Activated CD4-positive, alpha-beta memory T cell treated with anti-CD3 and anti-CD28 coated beads, Interleukin-2, amount 10 ng/mL, durations not matched to agents 7 days and 5 days (primary cell): ENCODE data around the gene SVOP. TPM values are rescaled to one million over a fixed set of nuclear protein-coding genes. Genes with fewer than 3 reads are reported as not detected.

Experiments used
- CTCF ChIA-PET: fragments of 350-600 bp; sonication (Branson Sonifier 250); formaldehyde crosslinking; loops from one replicate; lab custom pipeline; 2021; ENCODE audit warnings: antibody characterized with exemption, inconsistent platforms; lab: Charles Lee
- POLR2A ChIA-PET: fragments of 350-600 bp; sonication (Branson Sonifier 250); formaldehyde crosslinking; loops from one replicate; lab custom pipeline; 2021; ENCODE audit warnings: antibody characterized with exemption; lab: Charles Lee
- DNase-seq: peaks from one replicate; pipeline ENCODE4 v3.0.0-alpha.2; 2020
- H3K27ac Mint-ChIP-seq: one replicate; pipeline ENCODE4 v1.8.0; 2021; ENCODE audit warnings: mild to moderate bottlenecking, mixed read lengths
- H3K27me3 Mint-ChIP-seq: one replicate; pipeline ENCODE4 v1.8.0; 2021; ENCODE audit warnings: mixed read lengths
- H3K36me3 Mint-ChIP-seq: one replicate; pipeline ENCODE4 v1.8.0; 2021; ENCODE audit warnings: low read depth, mixed read lengths
- H3K4me1 Mint-ChIP-seq: one replicate; pipeline ENCODE4 v1.8.0; 2021; ENCODE audit warnings: mixed read lengths
- H3K4me3 Mint-ChIP-seq: one replicate; pipeline ENCODE4 v1.8.0; 2021; ENCODE audit warnings: mild to moderate bottlenecking, mixed read lengths
- H3K9me3 Mint-ChIP-seq: one replicate; pipeline ENCODE4 v1.8.0; 2021; ENCODE audit warnings: mixed read lengths
- total RNA-seq, 2 experiments: library from RNA; stranded (reverse); gene quantifications; one replicate each; pipeline ENCODE4 v1.2.3, GENCODE V29; 2021

SVOP gene
- total RNA-seq, 2 experiments from 2014 or later, result not detected

- ChIA-PET POLR2A (no interaction called here), CTCF (no interaction called here)
- Mint-ChIP-seq H3K27me3 (peaks cover 17% of the 10 kb centered on the region), H3K27ac (no peak overlapping the region), H3K9me3 (no peaks in the 10 kb centered on the region), H3K36me3 (no peaks in the 10 kb centered on the region), H3K4me3 (no peak overlapping the region), H3K4me1 (peaks cover 7% of the 10 kb centered on the region)
- no peak for DNase-seq
Observed at GRCh38 chr12:108935159-108935763, 85.6 kb downstream of the SVOP start.

GRCh38 chr12:108933949-108934348 is 86.9 kb downstream of the SVOP start:
- CTCF ChIA-PET, result no interaction called here
- Mint-ChIP-seq H3K4me3 (no peak overlapping the region), H3K27me3 (peaks cover 18% of the 10 kb centered on the region), H3K36me3 (no peaks in the 10 kb centered on the region), H3K27ac (no peak overlapping the region), H3K9me3 (no peaks in the 10 kb centered on the region), H3K4me1 (peaks cover 7% of the 10 kb centered on the region)
- DNase-seq, result no peak
- POLR2A ChIA-PET, result no interaction called here

GRCh38 chr12:108930756-108931155 is 90.1 kb downstream of the SVOP start:
- peaks cover 7% of the 10 kb centered on the region for H3K4me1 Mint-ChIP-seq
- ChIA-PET CTCF (no interaction called here), POLR2A (no interaction called here)
- no peak overlapping the region for H3K27ac Mint-ChIP-seq
- H3K27me3 Mint-ChIP-seq, result peaks cover 4% of the 10 kb centered on the region
- no peaks in the 10 kb centered on the region for H3K36me3 Mint-ChIP-seq
- H3K4me3 Mint-ChIP-seq, result no peak overlapping the region
- no peaks in the 10 kb centered on the region for H3K9me3 Mint-ChIP-seq
- DNase-seq, result no peak

GRCh38 chr12:108930155-108930554 is 90.7 kb downstream of the SVOP start:
- Mint-ChIP-seq H3K36me3 (no peaks in the 10 kb centered on the region), H3K27me3 (peaks cover 10% of the 10 kb centered on the region), H3K4me1 (peaks cover 4% of the 10 kb centered on the region), H3K27ac (no peak overlapping the region), H3K9me3 (peaks cover 5% of the 10 kb centered on the region), H3K4me3 (no peak overlapping the region)
- CTCF ChIA-PET, result no interaction called here
- no peak for DNase-seq
- POLR2A ChIA-PET, result no interaction called here

GRCh38 chr12:108928695-108929094 is 92.2 kb downstream of the SVOP start:
- peaks cover 13% of the 10 kb centered on the region for H3K27me3 Mint-ChIP-seq
- no peak for DNase-seq
- H3K4me1 Mint-ChIP-seq, result no peaks in the 10 kb centered on the region
- H3K27ac Mint-ChIP-seq, result no peak overlapping the region
- H3K9me3 Mint-ChIP-seq, result peaks cover 5% of the 10 kb centered on the region
- no peak overlapping the region for H3K4me3 Mint-ChIP-seq
- ChIA-PET POLR2A (no interaction called here), CTCF (no interaction called here)
- no peaks in the 10 kb centered on the region for H3K36me3 Mint-ChIP-seq

GRCh38 chr12:108922918-108923317 is 98.0 kb downstream of the SVOP start:
- ChIA-PET POLR2A (no interaction called here), CTCF (no interaction called here)
- no peak for DNase-seq
- no peak overlapping the region for H3K27ac Mint-ChIP-seq
- H3K36me3 Mint-ChIP-seq, result no peaks in the 10 kb centered on the region
- H3K9me3 Mint-ChIP-seq, result peaks cover 7% of the 10 kb centered on the region
- no peak overlapping the region for H3K4me3 Mint-ChIP-seq
- H3K27me3 Mint-ChIP-seq, result peaks cover 17% of the 10 kb centered on the region
- H3K4me1 Mint-ChIP-seq, result no peaks in the 10 kb centered on the region

GRCh38 chr12:108921946-108922345 is 98.9 kb downstream of the SVOP start:
- DNase-seq, result no peak
- POLR2A ChIA-PET, result no interaction called here
- Mint-ChIP-seq H3K36me3 (no peaks in the 10 kb centered on the region), H3K27me3 (peaks cover 17% of the 10 kb centered on the region), H3K4me3 (no peak overlapping the region), H3K27ac (no peak overlapping the region), H3K4me1 (no peaks in the 10 kb centered on the region), H3K9me3 (peaks cover 7% of the 10 kb centered on the region)
- CTCF ChIA-PET, result no interaction called here

- no peaks in the 10 kb centered on the region for H3K36me3 Mint-ChIP-seq
- DNase-seq, result no peak
Observed at GRCh38 chr12:108918960-108919642, 101.8 kb downstream of the SVOP start.

GRCh38 chr12:108918206-108918605 is 102.7 kb downstream of the SVOP start:
- Mint-ChIP-seq H3K9me3 (peaks cover 2% of the 10 kb centered on the region), H3K27ac (no peak overlapping the region), H3K27me3 (peaks cover 17% of the 10 kb centered on the region), H3K4me3 (no peak overlapping the region), H3K36me3 (no peaks in the 10 kb centered on the region), H3K4me1 (no peaks in the 10 kb centered on the region)
- ChIA-PET CTCF (no interaction called here), POLR2A (no interaction called here)
- DNase-seq, result no peak

More at GRCh38 chr12:108918960-108919642, 101.8 kb downstream of the SVOP start:
- H3K4me3 Mint-ChIP-seq, result no peak overlapping the region
- no peak overlapping the region for H3K27ac Mint-ChIP-seq
- CTCF ChIA-PET, result no interaction called here
- H3K9me3 Mint-ChIP-seq, result peaks cover 2% of the 10 kb centered on the region
- peaks cover 12% of the 10 kb centered on the region for H3K27me3 Mint-ChIP-seq
- no peaks in the 10 kb centered on the region for H3K4me1 Mint-ChIP-seq
- POLR2A ChIA-PET, result no interaction called here

GRCh38 chr12:108916336-108916735 is 104.5 kb downstream of the SVOP start:
- POLR2A ChIA-PET, result no interaction called here
- H3K9me3 Mint-ChIP-seq, result peaks cover 2% of the 10 kb centered on the region
- no peaks in the 10 kb centered on the region for H3K36me3 Mint-ChIP-seq
- H3K4me1 Mint-ChIP-seq, result no peaks in the 10 kb centered on the region
- no peak overlapping the region for H3K27ac Mint-ChIP-seq
- H3K4me3 Mint-ChIP-seq, result no peak overlapping the region
- CTCF ChIA-PET, result no interaction called here
- DNase-seq, result no peak
- H3K27me3 Mint-ChIP-seq, result peaks cover 8% of the 10 kb centered on the region

GRCh38 chr12:108915632-108916133 is 105.2 kb downstream of the SVOP start:
- Mint-ChIP-seq H3K27ac (no peak overlapping the region), H3K4me1 (no peaks in the 10 kb centered on the region), H3K4me3 (no peak overlapping the region), H3K9me3 (peaks cover 2% of the 10 kb centered on the region), H3K36me3 (no peaks in the 10 kb centered on the region), H3K27me3 (peaks cover 8% of the 10 kb centered on the region)
- ChIA-PET POLR2A (interaction anchor here (0.6 kb wide), 1 partner anchor 35 kb away, joined by 3 read pairs; no protein-coding TSS in a partner anchor), CTCF (no interaction called here)
- DNase-seq, result no peak

- no peaks in the 10 kb centered on the region for H3K36me3 Mint-ChIP-seq
- H3K4me1 Mint-ChIP-seq, result no peaks in the 10 kb centered on the region
- H3K9me3 Mint-ChIP-seq, result no peaks in the 10 kb centered on the region
- H3K4me3 Mint-ChIP-seq, result no peak overlapping the region
- H3K27me3 Mint-ChIP-seq, result peaks cover 8% of the 10 kb centered on the region
- DNase-seq, result no peak
- ChIA-PET CTCF (no interaction called here), POLR2A (no interaction called here)
- H3K27ac Mint-ChIP-seq, result no peak overlapping the region
Observed at GRCh38 chr12:108914121-108914531, 106.7 kb downstream of the SVOP start.

GRCh38 chr12:108912361-108912760 is 108.5 kb downstream of the SVOP start:
- no peaks in the 10 kb centered on the region for H3K9me3 Mint-ChIP-seq
- no peak overlapping the region for H3K4me3 Mint-ChIP-seq
- no peak overlapping the region for H3K27ac Mint-ChIP-seq
- H3K36me3 Mint-ChIP-seq, result no peaks in the 10 kb centered on the region
- H3K4me1 Mint-ChIP-seq, result no peaks in the 10 kb centered on the region
- POLR2A ChIA-PET, result no interaction called here
- peaks cover 10% of the 10 kb centered on the region for H3K27me3 Mint-ChIP-seq
- DNase-seq, result no peak
- CTCF ChIA-PET, result no interaction called here

GRCh38 chr12:108911915-108912314 is 109.0 kb downstream of the SVOP start:
- no peak overlapping the region for H3K4me3 Mint-ChIP-seq
- ChIA-PET CTCF (no interaction called here), POLR2A (no interaction called here)
- H3K4me1 Mint-ChIP-seq, result no peaks in the 10 kb centered on the region
- H3K9me3 Mint-ChIP-seq, result no peaks in the 10 kb centered on the region
- no peak for DNase-seq
- H3K36me3 Mint-ChIP-seq, result no peaks in the 10 kb centered on the region
- peaks cover 12% of the 10 kb centered on the region for H3K27me3 Mint-ChIP-seq
- H3K27ac Mint-ChIP-seq, result no peak overlapping the region
